Calu3 (cell line): Measurements from ENCODE around the gene CDC73. TPM values are rescaled to one million over a fixed set of nuclear protein-coding genes. Genes with fewer than 3 reads are reported as not detected.

Experiments
- Bru-seq: library from RNA; stranded (reverse); fragments of 400-500 nt; gene quantifications from one replicate; lab custom pipeline; 2021; lab: Mats Ljungman, UMichigan
- BruChase-seq, 2 experiments: library from RNA; stranded (reverse); fragments of 400-500 nt; gene quantifications; one replicate each; lab custom pipeline; 2021; lab: Mats Ljungman, UMichigan
- BruUV-seq: library from RNA; stranded (reverse); fragments of 400-500 nt; replicated peaks from 2 replicates; lab custom pipeline; 2021; lab: Mats Ljungman, UMichigan
- CTCF ChIA-PET: fragments of 300-600 bp; sonication (Branson Sonifier 250); formaldehyde crosslinking; loops from one replicate; lab custom pipeline; 2022; ENCODE audit warnings: antibody characterized with exemption; lab: Charles Lee
- DNase-seq: peaks from one replicate; pipeline ENCODE4 v3.0.0; 2022
- H3K27ac Mint-ChIP-seq: one replicate; pipeline ENCODE4 v1.8.0; 2022; ENCODE audit warnings: mixed read lengths; ENCODE audit not compliant: unreplicated experiment
- H3K27me3 Mint-ChIP-seq: one replicate; pipeline ENCODE4 v1.8.0; 2022; ENCODE audit warnings: mixed read lengths; ENCODE audit not compliant: unreplicated experiment
- H3K36me3 Mint-ChIP-seq: one replicate; pipeline ENCODE4 v1.8.0; 2022; ENCODE audit warnings: mild to moderate bottlenecking, moderate library complexity, mixed read lengths; ENCODE audit not compliant: insufficient read depth, unreplicated experiment
- H3K4me1 Mint-ChIP-seq: one replicate; pipeline ENCODE4 v1.8.0; 2022; ENCODE audit warnings: mild to moderate bottlenecking, low read depth, mixed read lengths; ENCODE audit not compliant: unreplicated experiment
- H3K4me3 Mint-ChIP-seq: one replicate; pipeline ENCODE4 v1.8.0; 2022; ENCODE audit warnings: mild to moderate bottlenecking, low read depth, moderate library complexity, mixed read lengths; ENCODE audit not compliant: unreplicated experiment
- H3K9me3 Mint-ChIP-seq: one replicate; pipeline ENCODE4 v1.8.0; 2022; ENCODE audit warnings: low read depth, mixed read lengths; ENCODE audit not compliant: unreplicated experiment
- intact Hi-C: fragments of 100-400 bp; cut with micrococcal nuclease; formaldehyde crosslinking; loops from one replicate; pipeline ENCODE4 v1.10.0; 2022; ENCODE audit not compliant: unreplicated experiment
- long read RNA-seq: library from polyadenylated mRNA; stranded (forward); transcript quantifications from one replicate; pipeline ENCODE4 v2.0.0, GENCODE V29; 2022
- total RNA-seq: library from RNA; stranded (reverse); gene quantifications from 2 replicates; pipeline ENCODE4 v1.2.3, GENCODE V29; 2022
- TF ChIP-seq, protein P1 (sequence below): fragments of 200-600 bp; IDR thresholded peaks from one replicate; pipeline ENCODE4 v1.8.0; 2022; ENCODE audit warnings: antibody characterized with exemption; ENCODE audit not compliant: unreplicated experiment

Gene CDC73
- total RNA-seq (70.7 and 75.2 TPM in 2 replicates), Bru-seq, nascent RNA (percentile 94 among the genes with signal in this experiment), BruChase-seq, experiment 1, labeled RNA remaining after a 6-hour chase (percentile 79 among the genes with signal in this experiment), BruChase-seq, experiment 2, labeled RNA remaining after a 2-hour chase (percentile 81 among the genes with signal in this experiment)
- long read RNA-seq, full-length matches to known transcripts: 64 of 77 reads
- long read RNA-seq, partial matches to known transcripts: 5 of 77 reads
- long read RNA-seq, other reads (novel, unspliced or antisense): 8 of 77 reads

DNA sequence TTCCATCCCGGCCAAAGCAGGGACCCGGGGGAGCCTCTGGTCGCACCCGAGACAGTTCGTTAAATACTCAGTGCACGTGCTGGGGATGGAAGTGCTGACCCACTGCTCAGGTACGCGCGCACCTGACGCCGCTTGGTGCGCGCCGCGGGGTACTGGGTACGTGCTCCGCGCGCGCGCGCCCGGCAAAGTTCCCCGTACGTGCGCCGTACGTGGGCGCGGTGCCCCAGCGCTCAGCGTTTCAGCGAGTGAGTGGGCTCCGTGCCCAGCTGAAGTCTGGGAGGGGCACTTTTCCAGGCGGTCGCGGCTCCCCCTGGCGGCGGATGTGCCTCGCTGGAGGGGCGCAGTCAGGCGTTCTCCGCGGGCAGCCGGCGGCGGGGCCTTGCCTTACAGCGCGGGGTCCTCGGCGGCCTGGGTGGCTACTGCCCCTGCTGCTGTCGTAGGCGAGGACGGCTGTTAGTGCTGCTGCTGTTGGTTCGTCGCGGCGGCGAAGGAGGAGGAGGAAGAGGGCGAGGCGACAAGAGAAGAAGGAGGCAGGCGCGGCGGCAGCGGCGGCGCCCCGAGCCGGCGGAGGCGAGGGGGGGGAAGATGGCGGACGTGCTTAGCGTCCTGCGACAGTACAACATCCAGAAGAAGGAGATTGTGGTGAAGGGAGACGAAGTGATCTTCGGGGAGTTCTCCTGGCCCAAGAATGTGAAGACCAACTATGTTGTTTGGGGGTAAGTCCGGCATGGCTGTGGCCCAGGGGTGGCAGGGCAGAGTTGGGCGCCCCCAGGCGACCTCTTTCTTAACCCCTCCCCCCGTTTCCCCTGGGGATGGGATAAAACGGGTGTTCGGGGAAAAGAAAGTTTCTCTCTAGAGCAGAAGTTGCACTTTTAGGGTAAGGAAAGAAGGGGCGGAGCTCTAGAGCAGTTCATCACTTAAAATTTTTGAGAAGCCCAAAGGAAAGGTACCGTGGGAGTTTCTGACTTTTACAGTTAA is at the start of gene CDC73:
CDC73 (plus strand) TSS at position 416 of the 978 bp plus-strand sequence; CDS start at position 586, 170 bp downstream.
- Mint-ChIP-seq H3K27ac (peak within 1 kb of the TSS; percentile 84), H3K4me1 (peaks cover 25% of the 10 kb centered on the region), H3K9me3 (no peaks in the 10 kb centered on the region), H3K36me3 (peaks cover 41% of the 10 kb centered on the region), H3K4me3 (peak within 1 kb of the TSS; percentile 80), H3K27me3 (no peaks in the 10 kb centered on the region)
- TF ChIP-seq, protein P1, sequence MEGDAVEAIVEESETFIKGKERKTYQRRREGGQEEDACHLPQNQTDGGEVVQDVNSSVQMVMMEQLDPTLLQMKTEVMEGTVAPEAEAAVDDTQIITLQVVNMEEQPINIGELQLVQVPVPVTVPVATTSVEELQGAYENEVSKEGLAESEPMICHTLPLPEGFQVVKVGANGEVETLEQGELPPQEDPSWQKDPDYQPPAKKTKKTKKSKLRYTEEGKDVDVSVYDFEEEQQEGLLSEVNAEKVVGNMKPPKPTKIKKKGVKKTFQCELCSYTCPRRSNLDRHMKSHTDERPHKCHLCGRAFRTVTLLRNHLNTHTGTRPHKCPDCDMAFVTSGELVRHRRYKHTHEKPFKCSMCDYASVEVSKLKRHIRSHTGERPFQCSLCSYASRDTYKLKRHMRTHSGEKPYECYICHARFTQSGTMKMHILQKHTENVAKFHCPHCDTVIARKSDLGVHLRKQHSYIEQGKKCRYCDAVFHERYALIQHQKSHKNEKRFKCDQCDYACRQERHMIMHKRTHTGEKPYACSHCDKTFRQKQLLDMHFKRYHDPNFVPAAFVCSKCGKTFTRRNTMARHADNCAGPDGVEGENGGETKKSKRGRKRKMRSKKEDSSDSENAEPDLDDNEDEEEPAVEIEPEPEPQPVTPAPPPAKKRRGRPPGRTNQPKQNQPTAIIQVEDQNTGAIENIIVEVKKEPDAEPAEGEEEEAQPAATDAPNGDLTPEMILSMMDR: peak; percentile 94
- no TSS peak for BruUV-seq
- CTCF ChIA-PET: interaction anchor here (0.6 to 1.2 kb wide), 4 partner anchors 10 to 648 kb away, joined by 3 to 8 read pairs (median 6); partner anchors contain the start of gene GLRX2
- intact Hi-C loops: loop anchor here (2.0 to 5.0 kb wide), 4 partner anchors 17 to 650 kb away; partner anchors contain the start of genes GLRX2 and RGS2
- DNase-seq: peak; percentile 100

GRCh38 chr1:193077991-193078390 is 43.8 kb upstream of the CDC73 start:
- Mint-ChIP-seq H3K27me3 (no peaks in the 10 kb centered on the region), H3K9me3 (peaks cover 5% of the 10 kb centered on the region), H3K36me3 (peaks cover 47% of the 10 kb centered on the region), H3K4me1 (no peaks in the 10 kb centered on the region), H3K4me3 (no peak overlapping the region), H3K27ac (no peak overlapping the region)
- CTCF ChIA-PET: no interaction called here
- TF ChIP-seq, protein P1: no peak
- DNase-seq: no peak
- BruUV-seq: no TSS peak
- intact Hi-C loops: no loop called here

DNA sequence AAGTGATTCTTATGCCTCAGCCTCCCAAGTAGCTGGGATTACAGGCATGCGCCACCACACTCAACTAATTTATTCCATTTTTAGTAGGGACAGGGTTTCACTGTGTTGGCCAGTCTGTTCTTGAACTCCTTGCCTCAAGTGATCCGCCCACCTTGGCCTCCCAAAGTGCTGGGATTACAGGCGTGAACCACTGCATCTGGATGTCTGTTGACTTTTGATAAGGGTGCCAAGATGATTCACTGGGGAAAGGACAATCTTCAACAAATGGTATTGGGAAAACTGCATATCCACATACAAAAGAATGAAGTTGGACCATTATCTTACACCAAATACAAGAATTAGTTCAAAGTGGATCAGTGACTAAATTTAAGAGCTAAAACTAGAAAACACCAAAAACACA is 42.6 kb upstream of the CDC73 start:
- CTCF ChIA-PET: no interaction called here
- BruUV-seq: no TSS peak
- Mint-ChIP-seq H3K4me3 (no peak overlapping the region), H3K9me3 (peaks cover 5% of the 10 kb centered on the region), H3K36me3 (peaks cover 47% of the 10 kb centered on the region), H3K27ac (no peak overlapping the region), H3K4me1 (no peaks in the 10 kb centered on the region), H3K27me3 (no peaks in the 10 kb centered on the region)
- no peak for DNase-seq
- TF ChIP-seq, protein P1: no peak
- intact Hi-C loops: no loop called here

GRCh38 chr1:193083365-193084088 is 38.3 kb upstream of the CDC73 start:
- DNase-seq: no peak
- TF ChIP-seq, protein P1: no peak
- Mint-ChIP-seq H3K27ac (no peak overlapping the region), H3K27me3 (no peaks in the 10 kb centered on the region), H3K4me3 (no peak overlapping the region), H3K4me1 (no peaks in the 10 kb centered on the region), H3K36me3 (peaks cover 49% of the 10 kb centered on the region), H3K9me3 (peaks cover 2% of the 10 kb centered on the region)
- no TSS peak for BruUV-seq
- intact Hi-C loops: no loop called here
- CTCF ChIA-PET: interaction anchor here (1.4 kb wide), 1 partner anchor 9 kb away, joined by 3 read pairs; no protein-coding TSS in a partner anchor
